ENCODE measurements around the gene GALNT17.

DNA sequence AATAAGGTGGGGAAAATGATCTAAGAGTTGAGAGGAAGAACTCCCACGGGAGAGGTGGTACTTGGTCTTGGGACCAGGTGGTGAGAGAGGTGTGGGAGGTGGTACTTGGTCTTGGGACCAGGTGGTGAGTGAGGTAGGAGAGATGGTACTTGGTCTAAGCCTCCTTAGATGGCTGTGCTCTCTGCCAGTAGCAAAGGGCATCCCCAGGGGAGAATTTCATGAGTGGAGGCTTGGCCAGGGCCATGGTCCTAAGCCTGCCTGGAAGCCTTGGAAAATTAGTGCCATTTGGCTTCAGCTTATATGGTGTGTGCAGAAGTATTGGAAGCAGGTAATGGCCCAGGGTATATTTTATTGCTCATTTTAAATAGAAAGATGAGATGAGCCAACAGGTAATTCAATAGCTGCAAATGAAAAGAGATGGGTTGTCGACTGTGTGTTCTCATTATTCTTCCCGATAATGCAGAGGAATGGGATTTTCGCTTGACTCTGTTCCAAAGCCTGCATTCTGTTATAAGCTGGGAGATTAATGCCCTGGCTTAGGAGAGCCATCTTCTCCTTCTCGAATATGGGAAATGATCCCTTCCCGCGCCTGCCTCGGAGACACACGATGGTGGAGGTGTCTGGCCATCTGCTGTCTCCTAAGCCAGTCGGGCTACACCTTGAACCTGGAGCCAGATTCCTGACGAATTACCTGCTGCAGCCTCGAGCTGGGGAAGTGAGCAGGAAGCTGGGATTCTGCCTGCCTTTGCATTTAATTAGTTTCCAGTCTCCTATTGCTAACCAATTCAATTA is 287.8 kb downstream of the GALNT17 start:
- TF ChIP-seq, protein P1, sequence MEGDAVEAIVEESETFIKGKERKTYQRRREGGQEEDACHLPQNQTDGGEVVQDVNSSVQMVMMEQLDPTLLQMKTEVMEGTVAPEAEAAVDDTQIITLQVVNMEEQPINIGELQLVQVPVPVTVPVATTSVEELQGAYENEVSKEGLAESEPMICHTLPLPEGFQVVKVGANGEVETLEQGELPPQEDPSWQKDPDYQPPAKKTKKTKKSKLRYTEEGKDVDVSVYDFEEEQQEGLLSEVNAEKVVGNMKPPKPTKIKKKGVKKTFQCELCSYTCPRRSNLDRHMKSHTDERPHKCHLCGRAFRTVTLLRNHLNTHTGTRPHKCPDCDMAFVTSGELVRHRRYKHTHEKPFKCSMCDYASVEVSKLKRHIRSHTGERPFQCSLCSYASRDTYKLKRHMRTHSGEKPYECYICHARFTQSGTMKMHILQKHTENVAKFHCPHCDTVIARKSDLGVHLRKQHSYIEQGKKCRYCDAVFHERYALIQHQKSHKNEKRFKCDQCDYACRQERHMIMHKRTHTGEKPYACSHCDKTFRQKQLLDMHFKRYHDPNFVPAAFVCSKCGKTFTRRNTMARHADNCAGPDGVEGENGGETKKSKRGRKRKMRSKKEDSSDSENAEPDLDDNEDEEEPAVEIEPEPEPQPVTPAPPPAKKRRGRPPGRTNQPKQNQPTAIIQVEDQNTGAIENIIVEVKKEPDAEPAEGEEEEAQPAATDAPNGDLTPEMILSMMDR (conservative IDR thresholded peaks at IDR 0.05; ENCODE audit: low read depth, low read length), result no peak
- TF ChIP-seq EZH2phosphoT487 (IDR thresholded peaks at IDR 0.05; ENCODE audit: borderline replicate concordance, low read length) (no peak), EZH2 (IDR thresholded peaks at IDR 0.05; ENCODE audit: low read length, unreplicated experiment) (no peak)
